K562 (cell line): ENCODE results near the gene PLEKHG5. TPM values are rescaled to one million over a fixed set of nuclear protein-coding genes. Genes with fewer than 3 reads are reported as not detected.

Experiments
- ATAC-seq: fragments of 200-7000 bp; cut with Tn5 transposase; 3 replicates; pipeline ENCODE4 v1.9.1; 2020; ENCODE audit warnings: moderate library complexity
- BruUV-seq: library from RNA; stranded (reverse); fragments of 400-500 nt; replicated peaks from 2 replicates; lab custom pipeline; 2021; lab: Mats Ljungman, UMichigan
- CTCF ChIA-PET: fragments of 300-600 bp; formaldehyde crosslinking; extraction: SDS; loops from one replicate; lab custom pipeline; 2021; ENCODE audit warnings: low intra/inter-chr PET ratio; lab: Yijun Ruan, JAX
- POLR2A ChIA-PET: fragments of 300-600, 350-650 bp; sonication (Branson Sonifier 250); formaldehyde crosslinking; extraction: SDS; loops from one replicate; lab custom pipeline; 2021; ENCODE audit warnings: antibody characterized with exemption, inconsistent platforms; lab: Yijun Ruan, JAX
- DNase-seq, 4 experiments: peaks; one replicate each; pipeline versions ENCODE4 v3.0.0 to v3.0.0-alpha.2; 2011 to 2018; ENCODE audit warnings: low spot score in 3 of 4, mixed read lengths in 3 of 4; ENCODE audit errors: extremely low read depth in 1 of 4
- FAIRE-seq: peaks from 2 replicates; lab custom pipeline; 2011; peaks lifted over from hg19 to GRCh38; lab: Jason Lieb, UNC
- H2AFZ ChIP-seq: 2 replicates; pipeline ENCODE4 v1.6.0; 2011; ENCODE audit warnings: low read depth, low read length, control low read depth, inconsistent platforms
- H3K27ac ChIP-seq: fragments of 200-600 bp; 3 replicates; pipeline ENCODE4 v1.8.0; 2011; ENCODE audit warnings: low read depth, mild to moderate bottlenecking, control low read depth, inconsistent platforms, low read length, moderate library complexity, mixed read lengths; ENCODE audit errors: extremely low read depth
- H3K27me3 ChIP-seq, 2 experiments: fragments of 300-600 bp in 1 of 2; 2 replicates in 1 of 2; 3 replicates in 1 of 2; pipeline versions ENCODE4 v1.6.0 to v1.8.0; 2011; ENCODE audit warnings: inconsistent platforms in 2 of 2, low read length in 2 of 2, mild to moderate bottlenecking in 1 of 2, mixed read lengths in 1 of 2, moderate library complexity in 1 of 2; ENCODE audit not compliant: control insufficient read depth in 2 of 2, insufficient read depth in 2 of 2
- H3K36me3 ChIP-seq: fragments of 300-600 bp; 3 replicates; pipeline ENCODE4 v1.8.0; 2011; ENCODE audit warnings: mild to moderate bottlenecking, low read length, inconsistent platforms; ENCODE audit not compliant: control insufficient read depth, insufficient read depth
- H3K4me1 ChIP-seq, 2 experiments: fragments of 200-600 bp in 1 of 2; replicated peaks in 1 of 2; 2 replicates in 1 of 2; 3 replicates in 1 of 2; pipeline versions ENCODE4 v1.5.1 to v1.8.0; 2011; ENCODE audit warnings: inconsistent platforms in 2 of 2, low read length in 2 of 2, mild to moderate bottlenecking in 1 of 2, mixed read lengths in 1 of 2, moderate library complexity in 1 of 2; ENCODE audit not compliant: control insufficient read depth in 2 of 2, insufficient read depth in 2 of 2
- H3K4me2 ChIP-seq: 2 replicates; pipeline ENCODE4 v1.6.1; 2011; ENCODE audit warnings: low read length, control low read depth, inconsistent platforms, mixed read lengths; ENCODE audit not compliant: insufficient read depth
- H3K4me3 ChIP-seq: fragments of 200-600 bp; sonication (generic), shearing (Covaris generic); 2 replicates; pipeline ENCODE4 v1.5.1; 2016; ENCODE audit warnings: control low read depth, inconsistent platforms
- H3K79me2 ChIP-seq: fragments of 200-600 bp; 3 replicates; pipeline ENCODE4 v1.8.0; 2011; ENCODE audit warnings: low read length, inconsistent platforms; ENCODE audit not compliant: control insufficient read depth, insufficient read depth
- H3K9ac ChIP-seq, 2 experiments: 2 replicates each; pipeline versions ENCODE4 v1.6.0 to v1.6.1; 2011; ENCODE audit warnings: low read depth in 2 of 2, low read length in 2 of 2, control low read depth in 1 of 2, inconsistent platforms in 1 of 2, mild to moderate bottlenecking in 1 of 2, mixed read lengths in 1 of 2; ENCODE audit not compliant: insufficient read depth in 1 of 2
- H3K9me1 ChIP-seq: one replicate; pipeline ENCODE4 v1.6.0; 2011; ENCODE audit warnings: inconsistent platforms, mild to moderate bottlenecking, low read length, moderate library complexity; ENCODE audit not compliant: control insufficient read depth, insufficient read depth
- H3K9me3 ChIP-seq: replicated peaks from 2 replicates; pipeline ENCODE4 v1.5.1; 2011; ENCODE audit warnings: low read depth, low read length, inconsistent platforms; ENCODE audit not compliant: control insufficient read depth, insufficient read depth
- H4K20me1 ChIP-seq: replicated peaks from 2 replicates; pipeline ENCODE4 v1.6.1; 2011; ENCODE audit warnings: low read length, inconsistent platforms, mixed read lengths; ENCODE audit not compliant: control insufficient read depth, insufficient read depth
- BHLHE40 ChIP-seq: IDR thresholded peaks from 2 replicates; pipeline ENCODE4 v1.6.1; 2011; ENCODE audit warnings: low read length, improper control_type of control experiment
- CBX2 ChIP-seq: fragments of 200-600 bp; sonication (generic); IDR thresholded peaks from one replicate; pipeline ENCODE4 v1.6.1; 2012; ENCODE audit warnings: mild to moderate bottlenecking, low read length, inconsistent platforms; ENCODE audit not compliant: insufficient read depth, poor library complexity, severe bottlenecking
- HNRNPL ChIP-seq: fragments of 200-400 bp; formaldehyde crosslinking; IDR thresholded peaks from 2 replicates; pipeline ENCODE4 v1.6.1; 2017; ENCODE audit warnings: low read depth, mild to moderate bottlenecking, low read length
- IFI16 ChIP-seq: fragments of 250-450 bp; sonication (Bioruptor Pico); IDR thresholded peaks from 2 replicates; pipeline ENCODE4 v2.1.2; 2022; ENCODE audit warnings: mild to moderate bottlenecking, inconsistent platforms
- NR4A1 ChIP-seq, 2 experiments: fragments of 250-450 bp in 1 of 2; fragments of 450-650 bp in 1 of 2; sonication (Bioruptor Pico) in 1 of 2; IDR thresholded peaks; 2 replicates each; pipeline versions ENCODE4 v1.4.0 to v1.6.1; 2016 to 2020; ENCODE audit warnings: mild to moderate bottlenecking in 2 of 2, missing compliant biosample characterization in 1 of 2, missing genetic modification characterization in 1 of 2, moderate library complexity in 1 of 2
- TCF3 ChIP-seq: sonication (generic); formaldehyde crosslinking; IDR thresholded peaks from 2 replicates; pipeline ENCODE4 v1.4.0; 2020; ENCODE audit warnings: mild to moderate bottlenecking, missing genetic modification reagents
- ZNF12 ChIP-seq: sonication (generic); formaldehyde crosslinking; IDR thresholded peaks from 2 replicates; pipeline ENCODE4 v1.4.0; 2020; ENCODE audit warnings: mild to moderate bottlenecking, missing genetic modification reagents
- ZNF41 ChIP-seq: fragments of 250-450 bp; sonication (Bioruptor Pico); conservative IDR thresholded peaks from 2 replicates; pipeline ENCODE4 v1.4.0; 2020; ENCODE audit warnings: mild to moderate bottlenecking
- WGBS: fragments of 100-300 bp; shearing (Covaris generic); methylation state at CpG from one replicate; pipeline ENCODE4 v1.1.6; 2016; ENCODE audit warnings: low coverage, mixed read lengths; ENCODE audit not compliant: insufficient coverage; ENCODE audit errors: missing lambda C conversion rate; 5-methylcytosine and 5-hydroxymethylcytosine counted together
- in situ Hi-C: fragments of 300-500 bp; cut with MboI; formaldehyde crosslinking; loops from 4 replicates; pipeline ENCODE4 v1.15.0; 2018; ENCODE audit warnings: inconsistent platforms, mixed read lengths
- intact Hi-C: fragments of 100-400 bp; cut with micrococcal nuclease; formaldehyde crosslinking; loops from 2 replicates; pipeline ENCODE4 v1.14.2; 2022
- polyA plus RNA-seq, 8 experiments: library from polyadenylated mRNA; depleted of rRNA in 4 of 8; stranded (reverse) in 5 of 8; unstranded in 3 of 8; fragments of >200 nt; fragmentation: Nextera tagmentation in 2 of 8; fragmentation: Illumina TruSeq in 1 of 8; extraction: Ambion mirVana in 2 of 8; extraction: Trizol in 1 of 8; gene quantifications; 2 replicates each; pipeline versions ENCODE4 v1.2.1 to v1.2.3, GENCODE V29; 2011 to 2014; ENCODE audit warnings: inconsistent platforms in 1 of 8, missing spikeins in 1 of 8
- total RNA-seq, 7 experiments: library from RNA; depleted of rRNA in 6 of 7; stranded (reverse); fragments of >200 nt in 6 of 7; fragmentation: Illumina TruSeq in 2 of 7; extraction: Trizol in 2 of 7; gene quantifications; 2 replicates each; pipeline versions ENCODE4 v1.2.1 to v1.2.3, GENCODE V29; 2011 to 2021; ENCODE audit warnings: low replicate concordance in 1 of 7
- TF ChIP-seq, protein P1 (sequence below): fragments of 250-450 bp; sonication (Bioruptor Pico); IDR thresholded peaks from 2 replicates; pipeline ENCODE4 v1.5.1; 2021; ENCODE audit warnings: mild to moderate bottlenecking

The PLEKHG5 gene
- total and polyA plus RNA-seq, 9 of the 15 experiments (the other 6 are each of a cell fraction or from before 2014, with no cell fraction given): 0.04 to 0.29 (median 0.09) TPM; not detected in 3

DNA sequence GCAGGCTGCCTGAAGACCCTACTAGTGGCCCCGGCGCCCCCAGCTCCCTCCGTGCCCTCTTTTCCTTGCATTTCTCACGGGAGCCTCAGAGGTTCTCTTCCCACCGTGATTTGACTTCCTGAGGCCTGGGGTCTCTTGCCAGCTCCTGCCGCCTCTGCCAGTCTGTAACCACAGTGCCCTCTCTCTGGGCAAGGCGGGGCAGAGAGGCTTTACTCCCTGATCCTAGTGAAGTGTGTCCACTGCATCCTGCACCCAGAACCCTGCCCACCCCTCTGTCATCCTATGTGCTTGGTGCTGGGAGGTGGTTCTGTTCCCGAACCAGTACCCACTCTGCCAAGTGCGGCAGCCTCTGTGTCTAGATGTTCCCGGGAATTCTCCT lies 64.5 kb downstream of the PLEKHG5 start:
- in situ Hi-C loops: no loop called here
- POLR2A ChIA-PET: interaction anchor here (0.5 to 1.3 kb wide), 5 partner anchors 10 to 67 kb away, joined by 3 to 8 read pairs (median 5); partner anchors contain the start of gene ACOT7
- H3K4me3 ChIP-seq: no peak overlapping the region

DNA sequence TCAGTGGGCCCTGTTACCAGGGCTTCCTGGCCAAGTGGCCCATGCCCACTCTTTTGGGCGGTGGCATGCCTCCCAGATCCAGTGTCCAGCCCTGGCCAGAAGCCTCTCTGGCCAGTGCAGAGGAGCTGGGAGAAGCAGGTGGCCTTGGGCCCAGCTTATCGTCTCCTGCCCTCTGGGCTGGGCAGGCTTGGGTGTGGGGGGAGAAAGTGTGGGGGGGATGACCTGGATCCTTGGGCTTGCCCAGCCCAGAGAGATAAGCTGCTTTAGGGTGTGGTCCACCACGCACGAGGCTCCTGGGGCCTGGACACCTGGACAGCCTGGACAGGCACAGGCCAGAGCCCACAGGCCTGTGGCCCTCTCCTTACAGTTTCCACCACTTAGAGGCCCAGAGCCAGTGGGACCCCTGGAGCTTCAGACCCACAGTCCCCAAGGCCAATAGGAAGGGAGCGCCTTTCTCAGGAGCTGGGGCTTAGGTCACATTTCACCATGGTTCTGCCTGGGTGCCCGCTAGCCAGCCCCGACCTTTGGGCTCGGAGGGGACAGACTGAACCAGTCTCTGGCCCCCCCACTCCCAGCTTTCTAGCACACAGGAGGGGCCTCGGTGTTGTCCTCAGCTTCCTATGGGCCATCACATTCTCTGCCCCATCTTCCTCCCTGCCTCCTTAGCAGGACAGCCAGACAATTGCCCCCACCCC lies 65.0 kb downstream of the PLEKHG5 start:
- Histone ChIP-seq H2AFZ (no peak overlapping the region), H3K4me3 (no peak overlapping the region), H3K27ac (no peak overlapping the region), H3K27me3 (peaks cover 11 to 53% of the 10 kb centered on the region in 2 experiments; a peak in 3 of 5 replicates), H3K9me1 (no peaks in the 10 kb centered on the region), H3K4me2 (peak overlapping the region; percentile 64), H3K9ac (peak overlapping the region; percentile 26 to 77; a peak in 3 of 4 replicates), H3K79me2 (no peaks in the 10 kb centered on the region), H3K4me1 (peaks cover 44 to 76% of the 10 kb centered on the region in 2 experiments), H4K20me1 (peaks cover 44% of the 10 kb centered on the region), H3K9me3 (no peaks in the 10 kb centered on the region), H3K36me3 (no peaks in the 10 kb centered on the region)
- intact Hi-C loops (no loop called here), in situ Hi-C loops (no loop called here)
- ChIA-PET CTCF (no interaction called here), POLR2A (interaction anchor here (0.5 to 1.3 kb wide), 6 partner anchors 11 to 112 kb away, joined by 3 to 8 read pairs (median 5); partner anchors contain the start of gene ACOT7)
- DNase-seq (peak; percentile 72 to 86 (median 83)), FAIRE-seq (no peak), ATAC-seq (peak; percentile 4; the same call in 2 of the 3 replicates)
- WGBS: 28% methylated on average over 9 of the region's 9 CpGs
- no TSS peak for BruUV-seq
- TF ChIP-seq, protein P1, sequence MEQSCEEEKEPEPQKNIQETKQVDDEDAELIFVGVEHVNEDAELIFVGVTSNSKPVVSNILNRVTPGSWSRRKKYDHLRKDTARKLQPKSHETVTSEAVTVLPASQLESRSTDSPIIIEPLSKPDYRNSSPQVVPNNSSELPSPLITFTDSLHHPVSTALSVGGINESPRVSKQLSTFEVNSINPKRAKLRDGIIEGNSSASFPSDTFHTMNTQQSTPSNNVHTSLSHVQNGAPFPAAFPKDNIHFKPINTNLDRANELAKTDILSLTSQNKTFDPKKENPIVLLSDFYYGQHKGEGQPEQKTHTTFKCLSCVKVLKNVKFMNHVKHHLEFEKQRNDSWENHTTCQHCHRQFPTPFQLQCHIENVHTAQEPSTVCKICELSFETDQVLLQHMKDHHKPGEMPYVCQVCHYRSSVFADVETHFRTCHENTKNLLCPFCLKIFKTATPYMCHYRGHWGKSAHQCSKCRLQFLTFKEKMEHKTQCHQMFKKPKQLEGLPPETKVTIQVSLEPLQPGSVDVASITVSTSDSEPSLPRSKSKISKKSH (CRISPR knock-in tag): no peak
- 0 out of 2 replicates have a peak, but pooled peaks have one; percentile 44 for TF ChIP-seq HNRNPL
- no peak for TF ChIP-seq ZNF41 (CRISPR knock-in tag)
- no peak for TF ChIP-seq IFI16 (CRISPR knock-in tag)
- peak; percentile 88 for TF ChIP-seq TCF3 (CRISPR knock-in tag)
- TF ChIP-seq NR4A1 (CRISPR knock-in tag; IDR thresholded peaks at IDR 0.05): no peak
- no peak for TF ChIP-seq NR4A1 (tag; IDR thresholded peaks at IDR 0.05)
- peak; percentile 73 for TF ChIP-seq BHLHE40

More for the DNA sequence above, 64.5 kb downstream of the PLEKHG5 start:
- Histone ChIP-seq H4K20me1 (peaks cover 44% of the 10 kb centered on the region), H2AFZ (no peak overlapping the region), H3K27me3 (peaks cover 6 to 48% of the 10 kb centered on the region in 2 experiments; a peak in 3 of 5 replicates), H3K4me1 (peaks cover 44 to 76% of the 10 kb centered on the region in 2 experiments), H3K4me2 (peak overlapping the region; percentile 34), H3K27ac (no peak overlapping the region), H3K9me1 (no peaks in the 10 kb centered on the region), H3K36me3 (no peaks in the 10 kb centered on the region), H3K79me2 (no peaks in the 10 kb centered on the region), H3K9me3 (no peaks in the 10 kb centered on the region), H3K9ac (peak overlapping the region in 1 of 2 experiments; percentile 2; a peak in 1 of 4 replicates)
- no peak for FAIRE-seq
- BruUV-seq: no TSS peak
- CTCF ChIA-PET: no interaction called here
- no peak for DNase-seq
- WGBS: 52% methylated on average over 10 of the region's 10 CpGs
- intact Hi-C loops: no loop called here
- no peak for ATAC-seq
- 0 out of 2 replicates have a peak, but pooled peaks have one; percentile 23 for TF ChIP-seq ZNF12 (CRISPR knock-in tag)
- TF ChIP-seq CBX2: no peak
